ENCODE data around the gene ATP6V1C2. TPM values are rescaled to one million over a fixed set of nuclear protein-coding genes. Genes with fewer than 3 reads are reported as not detected.

Gene ATP6V1C2
- total RNA-seq, 1 donor from 2014 or later, result 0.16 TPM

Small RNAs within 50 kb of the gene (small RNA-seq; reads per million reads assigned to genes)
- gene RNU7-138P (not detected), gene RNU7-176P (not detected)

Other genes with a start within 250 kb of the ATP6V1C2 start
- gene NOL10, start 31.7 kb upstream of the ATP6V1C2 start, total RNA-seq, result 48.4 TPM
- gene PDIA6, start 91.2 kb downstream of the ATP6V1C2 start, total RNA-seq, result 102 TPM
- 13.3 TPM for gene KCNF1, start 190.3 kb downstream of the ATP6V1C2 start, total RNA-seq

Measured in occipital lobe (tissue), 2 donors.